Thoracic aorta (tissue), 2 donors: Measurements from ENCODE around the gene FNTB. TPM values are rescaled to one million over a fixed set of nuclear protein-coding genes. Genes with fewer than 3 reads are reported as not detected.

Experiments
- ATAC-seq: fragments of 150-250 bp; one replicate; pipeline ENCODE4 v1.8.0; 2017; ENCODE audit warnings: low read depth; ENCODE audit not compliant: insufficient number of reproducible peaks, low FRiP score
- DNase-seq: peaks from one replicate; pipeline ENCODE4 v3.0.0-alpha.2; 2020; ENCODE audit warnings: low spot score
- H3K27ac ChIP-seq, 2 donors: fragments of 200-600 bp; sonication (generic); 1 replicate in 1 of 2; 2 replicates in 1 of 2; pipeline ENCODE4 v1.5.1; 2016; ENCODE audit warnings: mild to moderate bottlenecking in 2 of 2, moderate library complexity in 2 of 2
- H3K27me3 ChIP-seq: fragments of 200-600 bp; sonication (generic); replicated peaks from 2 replicates; pipeline ENCODE4 v1.6.0; 2016; ENCODE audit warnings: mild to moderate bottlenecking; ENCODE audit not compliant: insufficient read depth
- H3K36me3 ChIP-seq: fragments of 200-600 bp; sonication (generic); one replicate; pipeline ENCODE4 v1.5.1; 2016
- H3K4me1 ChIP-seq, 2 donors: fragments of 200-600 bp; sonication (generic); 1 replicate in 1 of 2; 2 replicates in 1 of 2; pipeline versions ENCODE4 v1.5.1 to v1.6.0; 2016; ENCODE audit warnings: low read depth in 2 of 2, mild to moderate bottlenecking in 1 of 2; ENCODE audit not compliant: control insufficient read depth in 1 of 2
- H3K4me3 ChIP-seq: fragments of 200-600 bp; sonication (generic); 2 replicates; pipeline ENCODE4 v1.5.1; 2016; ENCODE audit warnings: mild to moderate bottlenecking
- H3K9me3 ChIP-seq: fragments of 200-600 bp; sonication (generic); 2 replicates; pipeline ENCODE4 v1.5.1; 2016
- CTCF ChIP-seq: fragments of 200-600 bp; sonication (generic); IDR thresholded peaks from one replicate; pipeline ENCODE4 v1.5.1; 2019; ENCODE audit warnings: antibody characterized with exemption
- total RNA-seq, 2 donors: library from RNA; depleted of rRNA; stranded (reverse); fragments of >200 nt; gene quantifications; one replicate each; pipeline versions ENCODE4 v1.1.0 to v1.2.3, GENCODE V29; 2016

Gene FNTB
- total RNA-seq, 2 donors from 2014 or later, result 6.8 to 18.3 TPM

GRCh38 chr14:64974563-64974962 is 12.1 kb upstream of the FNTB start:
- no peak for DNase-seq
- Histone ChIP-seq H3K27ac (no peak overlapping the region), H3K9me3 (no peaks in the 10 kb centered on the region), H3K27me3 (no peaks in the 10 kb centered on the region), H3K4me1 (peaks cover 6 to 17% of the 10 kb centered on the region in 2 donors), H3K36me3 (no peaks in the 10 kb centered on the region), H3K4me3 (no peak overlapping the region)
- ATAC-seq, result no peak
- TF ChIP-seq CTCF, result no peak

GRCh38 chr14:64979336-64980074 is 7.2 kb upstream of the FNTB start:
- Histone ChIP-seq H3K27me3 (no peaks in the 10 kb centered on the region), H3K36me3 (no peaks in the 10 kb centered on the region), H3K27ac (no peak overlapping the region), H3K4me1 (peaks cover 0 to 3% of the 10 kb centered on the region in 2 donors), H3K4me3 (no peak overlapping the region), H3K9me3 (no peaks in the 10 kb centered on the region)
- DNase-seq, result no peak
- TF ChIP-seq CTCF, result no peak
- no peak for ATAC-seq

- Histone ChIP-seq H3K27me3 (no peaks in the 10 kb centered on the region), H3K9me3 (no peaks in the 10 kb centered on the region), H3K4me1 (peaks cover 7 to 17% of the 10 kb centered on the region in 2 donors), H3K27ac (no peak overlapping the region), H3K36me3 (no peaks in the 10 kb centered on the region), H3K4me3 (peak overlapping the region; percentile 48)
- DNase-seq (no peak), ATAC-seq (no peak)
- TF ChIP-seq CTCF, result peak; percentile 57
Measured at GRCh38 chr14:64983439-64984310, 3.0 kb upstream of the FNTB start.

- TF ChIP-seq CTCF, result no peak
- Histone ChIP-seq H3K36me3 (no peaks in the 10 kb centered on the region), H3K4me1 (peaks cover 7 to 17% of the 10 kb centered on the region in 2 donors), H3K27me3 (no peaks in the 10 kb centered on the region), H3K9me3 (no peaks in the 10 kb centered on the region), H3K4me3 (peak overlapping the region; percentile 85), H3K27ac (peak overlapping the region; percentile 64 to 69)
- DNase-seq (no peak), ATAC-seq (no peak)
Measured at GRCh38 chr14:64987438-64987767, 708 bp downstream of the FNTB start.

GRCh38 chr14:64990296-64990695 is 3.6 kb downstream of the FNTB start:
- no peak for TF ChIP-seq CTCF
- no peaks in the 10 kb centered on the region for H3K9me3 ChIP-seq
- no peak overlapping the region for H3K4me3 ChIP-seq
- no peaks in the 10 kb centered on the region for H3K36me3 ChIP-seq
- no peaks in the 10 kb centered on the region for H3K27me3 ChIP-seq
- DNase-seq, result no peak
- H3K27ac ChIP-seq, result no peak overlapping the region
- peaks cover 7 to 14% of the 10 kb centered on the region in 2 donors for H3K4me1 ChIP-seq
- ATAC-seq, result no peak
